Suppressor macrophage treated with lipopolysaccharide for 1 hour (primary cell): ENCODE measurements around the gene RAMP2.
A peak's percentile ranks its signal among the peaks of the same experiment; 100 is the strongest.

Source experiments
- DNase-seq, 3 donors: peaks; one replicate each; pipeline ENCODE4 v3.0.0-alpha.2; 2020 to 2022

RAMP2 gene

DNA sequence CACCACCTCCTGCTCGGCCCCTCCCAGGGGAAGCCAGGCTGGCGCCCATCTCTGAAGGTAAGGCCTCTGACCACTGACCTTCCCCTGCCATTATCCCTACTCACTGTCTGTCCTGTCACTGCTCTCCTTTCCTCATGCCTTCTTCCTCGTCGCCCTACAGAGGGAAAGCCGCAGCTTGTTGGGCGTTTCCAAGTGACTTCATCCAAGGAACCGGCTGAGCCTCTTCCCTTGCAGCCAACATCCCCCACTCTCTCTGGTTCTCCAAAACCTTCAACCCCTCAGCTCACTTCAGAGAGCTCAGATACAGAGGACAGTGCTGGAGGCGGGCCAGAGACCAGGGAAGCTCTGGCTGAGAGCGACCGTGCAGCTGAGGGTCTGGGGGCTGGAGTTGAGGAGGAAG, 34.4 kb downstream of the RAMP2 start:
- peak in 1 of 3 donors; percentile 35 for DNase-seq

- no peak for DNase-seq
Observed at GRCh38 chr17:42796066-42796758, 35.2 kb downstream of the RAMP2 start.

DNA sequence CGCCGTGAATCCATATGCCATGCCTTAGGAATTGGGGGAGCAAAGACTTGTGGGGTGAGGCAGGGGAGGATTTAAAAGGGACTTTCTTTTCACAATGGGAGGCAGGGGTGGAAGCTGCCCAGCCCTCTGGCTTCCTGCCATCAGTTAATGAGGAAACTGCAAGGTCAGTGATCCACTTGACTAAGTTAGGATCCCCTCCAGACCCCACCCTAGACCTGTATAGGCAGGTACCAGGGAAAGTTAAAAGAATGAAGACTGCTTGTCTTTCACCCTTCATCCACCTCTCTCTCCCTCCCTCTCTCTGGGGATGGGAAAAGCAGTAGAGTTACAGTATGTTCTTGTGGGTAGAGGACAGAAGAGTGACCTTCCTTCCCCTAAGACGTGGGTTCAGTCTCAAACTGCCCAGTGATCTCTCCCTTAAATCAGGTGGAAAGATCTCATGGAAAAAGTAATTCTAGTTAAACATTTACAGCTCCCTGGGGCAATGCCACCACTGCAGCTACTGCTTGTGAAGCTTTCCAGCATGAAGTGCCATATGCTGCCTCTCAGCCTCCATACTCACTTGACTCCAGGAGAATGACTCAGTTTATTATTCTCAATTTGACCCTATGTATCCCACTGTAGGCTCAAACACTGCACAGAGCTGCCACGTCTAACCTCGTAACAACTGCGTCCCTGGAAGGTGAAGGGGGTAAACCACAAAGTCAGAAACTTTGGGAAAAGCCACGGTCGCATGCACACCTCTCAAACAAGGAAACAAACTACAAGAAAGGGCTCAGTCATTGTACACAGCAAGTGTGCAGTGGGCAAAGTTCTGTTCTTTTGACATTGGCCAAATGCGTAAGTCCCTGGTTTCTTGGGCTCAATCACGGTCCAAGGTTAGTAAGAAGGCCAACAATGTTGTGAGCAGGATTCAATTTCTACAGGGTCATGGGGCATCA, 36.3 kb downstream of the RAMP2 start:
- DNase-seq = no peak

DNA sequence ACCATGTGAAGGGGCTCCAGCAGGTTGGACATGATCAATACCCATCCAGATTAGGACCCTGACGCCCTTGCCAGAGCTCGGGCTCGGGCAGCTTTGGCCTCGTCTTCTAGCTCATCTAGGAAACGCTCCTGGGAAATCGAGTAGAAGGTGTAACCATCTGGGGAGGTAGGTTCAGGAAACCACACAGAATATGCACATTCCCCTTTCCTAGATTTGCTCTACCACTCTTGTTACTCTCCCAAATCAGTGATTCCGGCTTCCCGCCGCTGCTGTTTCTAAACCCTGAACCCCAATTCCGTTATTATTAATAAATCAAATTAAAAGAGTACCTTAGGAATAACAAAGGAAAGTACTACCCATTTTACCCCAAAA, 37.0 kb downstream of the RAMP2 start:
- DNase-seq = no peak

DNA sequence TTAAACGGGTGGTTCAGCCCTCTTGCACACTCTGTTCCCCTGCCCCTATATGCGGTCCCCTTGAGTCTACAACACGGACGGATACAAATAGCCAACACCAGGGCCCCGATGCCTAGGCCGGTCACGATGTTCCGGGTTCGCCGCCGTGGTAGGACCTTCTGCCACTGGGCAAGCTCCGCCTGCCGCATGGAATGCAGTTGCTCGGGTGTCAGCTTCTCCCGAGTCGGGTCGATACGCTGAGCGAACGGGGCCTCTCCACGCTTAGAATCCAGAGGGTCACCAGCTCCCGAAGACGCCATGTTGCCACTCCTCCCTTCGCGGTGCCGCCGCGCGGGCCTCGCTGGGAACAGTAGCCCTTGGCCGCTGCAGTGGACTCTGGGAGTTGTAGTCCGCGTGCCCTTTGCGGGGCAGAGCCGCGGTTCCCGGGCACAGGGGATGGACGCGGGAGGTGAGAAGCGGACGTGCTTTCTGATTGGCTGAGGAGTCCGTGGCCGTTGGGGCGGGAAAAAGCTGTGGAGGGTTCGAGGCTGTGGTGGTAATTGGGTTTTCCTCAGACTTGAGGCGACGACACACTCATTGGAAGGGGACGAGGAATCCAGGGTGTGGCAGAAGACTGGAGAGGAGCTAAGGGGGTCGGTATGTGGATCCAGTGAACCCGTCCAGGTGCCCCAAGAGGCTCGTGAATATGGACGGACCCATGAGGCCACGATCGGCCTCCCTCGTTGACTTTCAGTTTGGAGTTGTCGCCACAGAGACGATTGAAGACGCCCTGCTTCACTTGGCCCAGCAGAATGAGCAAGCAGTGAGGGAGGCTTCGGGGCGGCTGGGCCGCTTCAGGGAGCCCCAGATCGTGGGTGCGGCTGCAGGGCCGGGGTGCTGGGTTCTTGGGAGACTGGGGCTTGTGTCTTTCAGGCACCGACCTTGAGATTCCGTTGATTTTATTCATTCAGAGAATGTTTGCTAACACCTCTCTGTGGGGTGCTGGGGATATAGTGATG, 37.7 kb downstream of the RAMP2 start, which contains the start of the genes CNTD1 and COA3:
CNTD1 (plus strand) TSS at position 479 of the 998 bp plus-strand sequence; CDS start at position 686, 207 bp downstream.
COA3 (minus strand) TSS at position 322 of the 998 bp plus-strand sequence; CDS start at position 299, 23 bp downstream.
- peak; percentile 84 to 93 (median 88) for DNase-seq

DNA sequence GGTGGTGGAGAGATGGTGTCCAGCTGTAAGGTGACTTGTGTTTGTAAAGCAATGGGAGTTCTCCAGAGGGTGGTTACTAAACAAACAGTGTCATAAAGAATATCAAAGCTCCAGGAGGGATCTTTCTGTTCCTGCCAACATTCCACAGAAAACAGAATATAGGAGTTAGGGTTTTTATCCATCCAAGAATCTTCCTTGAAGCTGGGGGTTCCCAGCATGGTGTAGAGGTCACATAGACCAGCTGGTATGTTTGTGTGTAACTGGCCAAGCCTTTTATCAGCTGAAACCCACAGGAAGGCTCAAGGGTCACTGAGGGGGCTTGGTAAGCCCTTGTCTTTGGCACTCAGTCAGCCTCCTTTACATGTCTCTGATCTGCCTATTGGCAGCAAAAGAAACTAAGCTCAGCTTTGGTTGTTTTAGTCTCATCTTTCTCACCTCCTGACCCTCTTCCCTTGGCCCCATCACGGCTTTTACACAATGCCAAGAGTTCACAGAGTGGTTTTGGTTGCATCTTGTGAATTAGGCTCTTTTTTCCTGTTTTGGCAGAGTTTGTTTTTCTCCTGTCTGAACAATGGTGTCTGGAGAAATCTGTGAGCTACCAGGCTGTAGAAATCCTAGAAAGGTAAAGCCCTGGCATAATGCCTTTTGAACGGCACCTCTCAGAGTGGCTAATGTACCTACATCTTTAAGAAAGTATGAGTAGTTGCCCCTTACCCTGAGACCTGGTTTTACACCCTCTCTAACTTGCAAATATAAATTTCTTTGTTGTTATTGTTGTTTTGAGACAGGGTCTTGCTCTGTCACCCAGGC, 42.3 kb downstream of the RAMP2 start:
- no peak for DNase-seq

GRCh38 chr17:42804918-42805367, 43.9 kb downstream of the RAMP2 start:
- DNase-seq = no peak

DNA sequence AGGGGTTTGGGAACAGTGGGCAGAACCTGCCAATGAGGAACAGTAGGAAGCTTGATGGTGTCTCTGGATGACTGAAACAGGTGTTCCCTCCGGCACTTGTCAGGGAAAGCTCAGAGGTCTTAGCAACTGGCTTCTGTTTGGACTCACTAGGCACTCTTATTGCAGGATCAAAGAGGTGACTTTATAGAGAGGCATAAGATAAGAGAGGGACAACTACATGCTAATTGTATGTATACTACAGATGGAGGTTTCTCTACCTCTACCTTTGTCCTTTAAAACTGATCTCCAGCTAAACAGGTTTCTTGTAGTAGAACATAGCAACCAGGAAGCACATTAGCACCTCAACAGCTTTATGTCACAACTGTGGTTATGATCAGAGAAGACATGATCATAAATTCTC, 45.2 kb downstream of the RAMP2 start:
- no peak for DNase-seq

GRCh38 chr17:42809250-42809649, 48.2 kb downstream of the RAMP2 start:
- no peak for DNase-seq
